GM18909 (cell line): ENCODE data around the gene ART5.
"Not testable (repeated sequence)": the region's sequence is repeated elsewhere in the genome, so short reads cannot be mapped to it uniquely, and the experiment has no call there.

Experiments
- ATAC-seq: cut with Tn5 transposase; IDR thresholded peaks from one replicate; pipeline ENCODE4 v1.9.1; 2021; ENCODE audit warnings: mild to moderate bottlenecking; ENCODE audit not compliant: unreplicated experiment, poor library complexity

ART5 gene

DNA sequence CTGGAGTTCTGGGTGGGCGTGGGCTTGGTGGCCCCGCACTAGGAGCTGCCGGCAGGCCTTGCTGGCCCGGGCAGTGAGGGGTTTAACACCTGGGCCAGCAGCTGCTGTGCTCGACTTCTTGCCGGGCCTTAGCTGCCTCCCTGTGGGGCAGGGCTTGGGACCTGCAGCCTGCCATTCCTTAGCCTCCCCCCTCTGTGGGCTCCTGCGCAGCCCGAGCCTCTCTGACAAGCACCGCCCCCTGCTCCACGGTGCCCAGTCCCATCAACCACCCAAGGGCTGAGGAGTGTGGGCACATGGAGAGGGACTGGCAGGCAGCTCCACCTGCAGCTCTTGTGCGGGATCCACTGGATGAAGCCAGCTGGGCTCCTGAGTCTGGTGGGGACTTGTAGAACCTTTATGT is 53.0 kb downstream of the ART5 start:
- ATAC-seq = not testable (repeated sequence)
